ENCODE results near the gene PLCH1. TPM values are rescaled to one million over a fixed set of nuclear protein-coding genes. Genes with fewer than 3 reads are reported as not detected.

Gene PLCH1
- total RNA-seq, 1 experiment from 2014 or later = 1.4 TPM

DNA sequence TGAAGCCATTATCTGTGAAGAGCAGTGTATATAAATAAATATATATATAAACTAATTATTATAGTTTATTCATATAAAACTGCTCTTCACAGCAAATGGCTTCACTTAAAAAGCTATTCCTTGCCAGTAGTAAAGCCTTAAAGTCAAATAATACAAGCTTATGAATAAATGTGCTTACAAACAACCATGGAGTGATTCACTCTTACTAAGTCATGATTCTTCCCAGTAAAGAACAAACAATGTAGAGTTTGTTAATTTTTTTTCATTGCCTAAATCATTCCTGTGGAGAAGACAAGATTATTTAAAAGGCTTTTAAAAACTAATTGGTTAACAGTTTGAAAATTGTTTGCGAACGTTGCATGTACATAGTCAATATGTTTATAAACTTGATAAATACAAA, 140.7 kb downstream of the PLCH1 start:
- Histone ChIP-seq H3K9me3 (ENCODE audit: insufficient read depth, low read depth) (no peaks in the 10 kb centered on the region), H3K4me1 (replicated peaks; ENCODE audit: insufficient read depth) (peaks cover 6% of the 10 kb centered on the region; the same call in 1 of the 2 replicates), H2AFZ (no peak overlapping the region), H3K79me2 (ENCODE audit: low read depth) (no peaks in the 10 kb centered on the region), H3K27ac (no peak overlapping the region), H3K4me3 (no peak overlapping the region), H3K27me3 (ENCODE audit: insufficient read depth, low read depth) (no peaks in the 10 kb centered on the region), H3K4me2 (no peak overlapping the region), H3F3A (ENCODE audit: insufficient read depth, low read depth) (no peaks in the 10 kb centered on the region), H3K36me3 (ENCODE audit: low read depth) (no peaks in the 10 kb centered on the region), H4K20me1 (ENCODE audit: insufficient read depth) (no peaks in the 10 kb centered on the region), H3K9me2 (ENCODE audit: insufficient read depth) (no peaks in the 10 kb centered on the region)
- DNase-seq = no peak
- no TSS peak for BruUV-seq (replicated peaks)
- ChIA-PET CTCF (no interaction called here), POLR2A (ENCODE audit: unreplicated experiment) (no interaction called here)
- no peak for TF ChIP-seq CTCF (conservative IDR thresholded peaks at IDR 0.05)
- no peak for TF ChIP-seq EZH2 (IDR thresholded peaks at IDR 0.05; ENCODE audit: low read depth)
- intact Hi-C loops (cut with micrococcal nuclease; ENCODE audit: unreplicated experiment) = no loop called here

GRCh38 chr3:155603302-155603701, 141.6 kb downstream of the PLCH1 start:
- Histone ChIP-seq H3K27ac (no peak overlapping the region), H2AFZ (no peak overlapping the region), H3K9me3 (ENCODE audit: insufficient read depth, low read depth) (no peaks in the 10 kb centered on the region), H4K20me1 (ENCODE audit: insufficient read depth) (no peaks in the 10 kb centered on the region), H3K9me2 (ENCODE audit: insufficient read depth) (no peaks in the 10 kb centered on the region), H3F3A (ENCODE audit: insufficient read depth, low read depth) (no peaks in the 10 kb centered on the region), H3K4me2 (no peak overlapping the region), H3K36me3 (ENCODE audit: low read depth) (no peaks in the 10 kb centered on the region), H3K4me3 (no peak overlapping the region), H3K27me3 (ENCODE audit: insufficient read depth, low read depth) (no peaks in the 10 kb centered on the region), H3K79me2 (ENCODE audit: low read depth) (no peaks in the 10 kb centered on the region), H3K4me1 (replicated peaks; ENCODE audit: insufficient read depth) (peaks cover 6% of the 10 kb centered on the region; the same call in 1 of the 2 replicates)
- no TSS peak for BruUV-seq (replicated peaks)
- TF ChIP-seq EZH2 (IDR thresholded peaks at IDR 0.05; ENCODE audit: low read depth) (no peak), CTCF (conservative IDR thresholded peaks at IDR 0.05) (no peak)
- CTCF ChIA-PET = no interaction called here
- POLR2A ChIA-PET (ENCODE audit: unreplicated experiment) = no interaction called here
- intact Hi-C loops (cut with micrococcal nuclease; ENCODE audit: unreplicated experiment) = no loop called here
- no peak for DNase-seq

GRCh38 chr3:155602307-155602706, 142.6 kb downstream of the PLCH1 start:
- no peak for DNase-seq
- H4K20me1 ChIP-seq (ENCODE audit: insufficient read depth) = no peaks in the 10 kb centered on the region

More at GRCh38 chr3:155602307-155602706, 142.6 kb downstream of the PLCH1 start:
- no peaks in the 10 kb centered on the region for H3K9me2 ChIP-seq (ENCODE audit: insufficient read depth)
- POLR2A ChIA-PET (ENCODE audit: unreplicated experiment) = no interaction called here
- intact Hi-C loops (cut with micrococcal nuclease; ENCODE audit: unreplicated experiment) = no loop called here
- no peak for TF ChIP-seq CTCF (conservative IDR thresholded peaks at IDR 0.05)
- no peak for TF ChIP-seq EZH2 (IDR thresholded peaks at IDR 0.05; ENCODE audit: low read depth)
- no peak overlapping the region for H3K27ac ChIP-seq
- H3K4me2 ChIP-seq = no peak overlapping the region
- no peak overlapping the region for H3K4me3 ChIP-seq
- H3K36me3 ChIP-seq (ENCODE audit: low read depth) = no peaks in the 10 kb centered on the region
- H3K9me3 ChIP-seq (ENCODE audit: insufficient read depth, low read depth) = no peaks in the 10 kb centered on the region
- H3F3A ChIP-seq (ENCODE audit: insufficient read depth, low read depth) = no peaks in the 10 kb centered on the region
- 0 out of 2 replicates have a peak overlapping the region, but pooled peaks have one; percentile 2 for H2AFZ ChIP-seq
- peaks cover 6% of the 10 kb centered on the region; the same call in 1 of the 2 replicates for H3K4me1 ChIP-seq (replicated peaks; ENCODE audit: insufficient read depth)
- no peaks in the 10 kb centered on the region for H3K27me3 ChIP-seq (ENCODE audit: insufficient read depth, low read depth)
- BruUV-seq (replicated peaks) = no TSS peak
- H3K79me2 ChIP-seq (ENCODE audit: low read depth) = no peaks in the 10 kb centered on the region
- CTCF ChIA-PET = no interaction called here
